Activated naive CD4-positive, alpha-beta T cell treated with anti-CD3 and anti-CD28 coated beads, Interleukin-2, amount 50 U/mL, for 16 hours (primary cell): ENCODE results near the gene TMEM54.

Experiments
- DNase-seq: peaks from one replicate; pipeline ENCODE4 v3.0.0-alpha.2; 2020

TMEM54 gene

GRCh38 chr1:32877211-32878110 lies 23.7 kb downstream of the TMEM54 start:
- no peak for DNase-seq

- DNase-seq, result peak; percentile 56
These were observed 24.6 kb downstream of the TMEM54 start for GRCh38 chr1:32876341-32877210.

- DNase-seq, result no peak
These were observed 26.1 kb downstream of the TMEM54 start for GRCh38 chr1:32874860-32875752.

GRCh38 chr1:32873484-32873883 lies 27.7 kb downstream of the TMEM54 start:
- no peak for DNase-seq

GRCh38 chr1:32872192-32872460 lies 29.1 kb downstream of the TMEM54 start:
- no peak for DNase-seq

GRCh38 chr1:32871364-32872191 lies 29.6 kb downstream of the TMEM54 start:
- DNase-seq, result no peak

GRCh38 chr1:32870615-32871363 lies 30.4 kb downstream of the TMEM54 start, which contains the start of gene FNDC5:
Gene FNDC5, minus strand, starts transcription at chr1:32870912.
- DNase-seq, result no peak

- no peak for DNase-seq
These were observed 31.1 kb downstream of the TMEM54 start for GRCh38 chr1:32869923-32870614.

- no peak for DNase-seq
These were observed 32.3 kb downstream of the TMEM54 start for GRCh38 chr1:32868806-32869455.

GRCh38 chr1:32868085-32868484 lies 33.1 kb downstream of the TMEM54 start:
- no peak for DNase-seq

- no peak for DNase-seq
These were observed 33.5 kb downstream of the TMEM54 start for GRCh38 chr1:32867671-32868070.

GRCh38 chr1:32867151-32867550 lies 34.0 kb downstream of the TMEM54 start:
- no peak for DNase-seq

- DNase-seq, result no peak
These were observed 35.4 kb downstream of the TMEM54 start for GRCh38 chr1:32865639-32866405.

GRCh38 chr1:32864375-32865019 lies 36.7 kb downstream of the TMEM54 start:
- DNase-seq, result no peak

- DNase-seq, result no peak
These were observed 37.3 kb downstream of the TMEM54 start for GRCh38 chr1:32863881-32864245.

GRCh38 chr1:32863218-32863880 lies 37.8 kb downstream of the TMEM54 start:
- DNase-seq, result no peak

GRCh38 chr1:32861904-32862695 lies 39.1 kb downstream of the TMEM54 start:
- no peak for DNase-seq
